HG02798 (cell line): ENCODE results near the gene STKLD1.

Experiments
- ATAC-seq: cut with Tn5 transposase; IDR thresholded peaks from one replicate; pipeline ENCODE4 v1.9.1; 2021; ENCODE audit warnings: mild to moderate bottlenecking; ENCODE audit not compliant: unreplicated experiment, poor library complexity

Gene STKLD1

GRCh38 chr9:133404454-133405002, 28.4 kb downstream of the STKLD1 start:
- no peak for ATAC-seq

- ATAC-seq = no peak
These were observed 29.6 kb downstream of the STKLD1 start for GRCh38 chr9:133405508-133406438.

DNA sequence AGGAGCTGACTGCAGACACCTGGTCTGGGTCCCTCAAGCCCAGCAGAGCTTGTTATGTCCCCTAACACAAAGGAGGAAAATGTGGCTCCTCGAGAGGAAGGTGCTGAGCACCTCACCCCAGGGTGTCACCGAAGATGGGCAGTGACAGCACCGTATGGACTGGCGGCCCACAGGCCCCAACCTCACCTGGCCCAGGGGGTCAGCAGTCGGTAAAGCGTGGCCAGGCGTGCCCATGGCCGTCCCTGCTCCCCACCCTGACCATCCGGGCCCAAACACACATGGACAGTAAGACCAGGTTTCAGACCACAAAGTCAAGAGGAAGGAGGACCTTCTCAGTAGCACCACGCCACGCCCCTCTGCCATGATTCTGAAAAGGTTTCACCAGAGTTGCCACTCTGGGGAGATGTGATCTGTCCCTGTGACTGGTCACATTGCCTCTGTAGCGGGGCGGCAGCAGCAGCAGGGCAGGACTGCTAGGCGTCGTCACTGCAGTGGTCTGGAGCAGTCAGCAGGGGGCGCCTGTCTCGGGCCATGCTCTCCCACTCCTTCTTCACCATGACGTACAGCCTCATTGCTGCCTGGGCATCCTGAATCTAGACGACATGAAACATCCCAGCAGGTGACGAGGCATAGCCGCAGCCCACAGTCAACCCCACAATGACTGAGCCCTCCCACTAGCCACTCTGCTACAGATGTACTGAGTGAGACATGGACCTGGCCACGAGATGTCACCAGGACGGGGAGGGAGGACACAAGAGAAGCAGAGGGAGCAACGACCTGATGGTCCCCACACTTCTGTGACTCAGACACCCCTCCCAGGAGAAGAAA, 30.5 kb downstream of the STKLD1 start:
- ATAC-seq = no peak

- no peak for ATAC-seq
These were observed 31.9 kb downstream of the STKLD1 start for GRCh38 chr9:133408042-133408441.

- ATAC-seq = no peak
These were observed 39.0 kb downstream of the STKLD1 start for GRCh38 chr9:133415170-133415569.

DNA sequence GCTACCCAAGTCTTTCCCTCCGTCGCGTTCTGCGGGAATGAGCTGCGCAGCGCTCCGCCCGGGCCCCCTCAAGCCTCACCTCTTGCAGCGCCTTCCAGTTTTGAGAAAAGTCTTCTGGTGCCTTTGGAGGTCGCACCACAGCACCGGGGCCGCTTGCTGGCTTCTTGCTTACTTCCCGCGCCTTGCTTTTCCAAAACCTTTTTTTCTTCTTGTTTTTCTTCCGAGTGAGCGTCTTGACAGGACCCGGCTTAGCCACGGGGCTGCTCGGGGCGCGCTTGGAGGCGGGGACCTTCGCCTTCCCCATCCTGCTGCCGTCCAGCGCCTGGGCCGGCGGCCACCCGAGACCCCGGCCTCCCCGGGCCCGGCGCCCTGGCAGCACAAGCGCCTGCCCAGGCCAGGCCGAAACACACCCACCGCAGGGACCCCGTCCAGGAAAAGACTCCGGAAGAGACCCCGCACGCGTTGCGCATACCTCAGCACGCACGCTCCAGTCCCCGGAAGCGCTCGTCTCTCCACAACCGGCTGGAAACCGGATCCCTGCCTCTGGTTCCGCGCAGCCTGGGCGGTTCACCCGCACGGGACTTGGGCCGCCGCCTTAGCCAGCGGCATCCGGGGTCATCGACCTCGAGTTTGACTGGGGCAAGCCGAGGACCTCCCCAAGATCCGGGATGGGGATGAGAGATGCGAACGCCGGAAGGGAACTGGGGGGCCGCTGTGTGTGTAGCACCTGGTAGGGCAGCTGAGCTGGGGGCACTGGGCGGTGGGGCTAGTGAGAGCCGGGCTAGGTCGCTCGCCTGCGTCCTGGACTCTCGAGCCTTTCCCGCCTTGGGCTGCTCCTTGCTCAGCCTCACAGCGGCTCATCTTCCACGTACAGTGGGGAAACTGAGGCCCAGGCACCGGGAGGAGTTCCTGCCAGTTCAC, 41.6 kb downstream of the STKLD1 start, which contains the start of gene REXO4:
TSS of gene REXO4 (minus strand) at position 470 of the 921 bp plus-strand sequence. CDS start at position 304, 166 bp downstream.
- peak; percentile 81 for ATAC-seq

- no peak for ATAC-seq
These were observed 42.8 kb downstream of the STKLD1 start for GRCh38 chr9:133419005-133419404.

DNA sequence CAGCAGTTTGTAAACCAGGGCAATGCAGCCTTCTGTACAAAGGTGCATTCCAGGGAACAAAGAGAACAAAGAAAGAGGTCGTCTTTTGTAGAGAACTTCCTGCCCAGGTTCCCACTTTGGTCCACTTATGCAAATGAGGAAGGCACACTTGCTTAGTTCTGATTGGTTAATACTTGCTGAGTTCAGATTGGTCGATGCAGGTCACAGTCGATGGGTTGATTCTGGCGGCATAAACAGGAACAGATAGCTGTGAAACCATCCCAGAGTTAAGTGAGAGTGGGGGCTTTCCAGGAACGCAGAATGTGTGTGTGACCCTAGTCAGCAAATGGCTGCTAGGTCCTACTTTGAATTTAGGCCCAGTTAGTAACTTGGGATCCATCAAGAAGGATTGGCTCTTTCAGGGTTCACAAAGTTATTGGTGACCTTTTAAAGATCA, 44.2 kb downstream of the STKLD1 start:
- no peak for ATAC-seq

DNA sequence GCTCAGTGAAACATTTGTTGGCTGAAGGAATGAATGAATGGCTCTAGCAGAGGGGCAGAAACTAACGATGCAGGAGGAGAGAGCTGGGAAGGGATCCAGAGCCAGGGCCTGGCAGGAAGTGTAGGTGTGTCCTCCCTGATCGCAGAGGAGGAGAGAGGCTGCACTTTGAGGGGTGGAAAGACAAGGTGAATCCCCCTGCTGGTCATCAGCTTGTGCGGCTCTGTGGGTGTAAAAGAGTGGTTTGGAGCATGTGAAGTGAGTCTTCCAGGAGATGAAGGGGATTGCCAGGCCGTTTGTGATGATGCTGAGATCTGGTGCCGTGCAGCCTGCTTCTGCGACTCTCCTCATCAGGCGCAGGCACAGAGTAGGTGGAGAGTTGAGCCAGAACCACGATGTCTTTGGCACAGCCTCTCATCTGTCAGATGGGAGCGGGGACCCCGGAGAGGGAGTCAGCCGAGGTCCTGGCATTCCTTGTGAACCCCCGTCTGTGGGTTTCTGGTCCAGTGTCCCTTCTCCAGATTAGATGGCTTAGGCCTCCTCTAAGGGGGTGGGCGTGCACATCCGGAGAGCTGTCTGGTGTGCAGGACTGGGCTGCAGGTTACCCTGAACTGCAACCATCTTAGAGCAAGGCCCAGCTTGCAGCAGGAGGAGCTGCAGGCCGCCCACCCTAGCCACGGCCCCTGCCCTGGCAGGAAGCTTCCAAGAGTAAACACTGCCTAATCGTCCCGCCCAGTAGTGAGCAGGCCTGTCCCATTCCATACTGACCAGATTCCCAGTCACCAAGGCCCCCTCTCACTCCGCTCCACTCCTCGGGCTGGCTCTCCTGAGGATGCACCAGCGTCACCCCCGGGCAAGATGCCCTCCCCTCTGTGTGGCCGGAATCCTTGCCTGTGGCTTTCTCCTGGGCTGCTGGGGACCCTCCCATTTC, 45.7 kb downstream of the STKLD1 start, which contains the start of gene ADAMTS13:
TSS of gene ADAMTS13 (plus strand) at position 753 of the 928 bp plus-strand sequence. CDS start at position 830, 77 bp downstream.
- peak; percentile 35 for ATAC-seq

DNA sequence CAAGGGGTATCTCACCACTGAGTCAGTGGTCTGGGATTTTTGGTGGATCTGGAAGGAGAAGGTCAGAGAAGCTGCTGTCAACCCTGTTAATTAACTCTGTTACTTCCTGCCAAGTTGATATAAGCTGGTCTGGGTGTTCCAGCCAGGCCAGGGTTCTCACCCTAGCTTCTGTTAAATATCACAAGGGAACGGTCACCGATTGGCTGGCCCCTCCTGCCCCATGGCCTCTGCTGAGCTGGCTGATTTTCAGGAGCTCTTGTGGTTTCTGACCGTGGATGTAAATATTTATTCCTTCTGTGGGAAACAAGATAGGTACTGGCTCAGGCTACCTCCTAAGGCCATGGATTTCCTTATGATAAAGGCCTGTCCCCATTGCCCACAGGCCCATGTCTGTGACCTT, 47.0 kb downstream of the STKLD1 start:
- ATAC-seq = no peak

DNA sequence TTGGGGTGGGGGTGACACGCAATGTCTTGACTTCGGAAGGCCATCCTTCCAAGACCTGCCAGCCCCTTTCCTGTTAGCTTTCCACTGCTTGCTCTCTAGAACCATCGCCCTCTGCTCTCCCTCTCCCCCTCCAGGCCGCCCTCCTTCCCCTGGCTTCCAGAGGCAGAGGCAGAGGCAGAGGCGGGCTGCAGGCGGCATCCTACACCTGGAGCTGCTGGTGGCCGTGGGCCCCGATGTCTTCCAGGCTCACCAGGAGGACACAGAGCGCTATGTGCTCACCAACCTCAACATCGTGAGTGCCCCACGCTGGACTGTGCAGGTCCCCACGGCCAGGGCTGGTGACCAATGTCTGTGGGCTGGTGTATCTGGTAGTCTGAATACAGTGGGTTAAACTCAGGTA, 48.0 kb downstream of the STKLD1 start:
- ATAC-seq = no peak

GRCh38 chr9:133425049-133425632, 49.0 kb downstream of the STKLD1 start:
- no peak for ATAC-seq

DNA sequence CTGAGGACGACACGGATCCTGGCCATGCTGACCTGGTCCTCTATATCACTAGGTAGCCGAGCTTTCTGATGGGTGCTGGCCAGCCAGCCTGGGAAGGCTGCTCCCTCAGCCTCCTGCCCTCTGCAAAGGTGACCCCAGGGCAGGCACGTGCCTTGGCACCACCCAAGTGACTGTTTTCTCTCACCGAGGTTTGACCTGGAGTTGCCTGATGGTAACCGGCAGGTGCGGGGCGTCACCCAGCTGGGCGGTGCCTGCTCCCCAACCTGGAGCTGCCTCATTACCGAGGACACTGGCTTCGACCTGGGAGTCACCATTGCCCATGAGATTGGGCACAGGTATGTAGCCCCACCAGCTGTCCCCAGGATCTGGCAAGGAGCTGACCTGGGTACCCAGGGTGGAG, 49.8 kb downstream of the STKLD1 start:
- no peak for ATAC-seq

GRCh38 chr9:133427658-133428348, 51.6 kb downstream of the STKLD1 start:
- no peak for ATAC-seq

GRCh38 chr9:133428617-133429101, 52.5 kb downstream of the STKLD1 start:
- ATAC-seq = no peak

DNA sequence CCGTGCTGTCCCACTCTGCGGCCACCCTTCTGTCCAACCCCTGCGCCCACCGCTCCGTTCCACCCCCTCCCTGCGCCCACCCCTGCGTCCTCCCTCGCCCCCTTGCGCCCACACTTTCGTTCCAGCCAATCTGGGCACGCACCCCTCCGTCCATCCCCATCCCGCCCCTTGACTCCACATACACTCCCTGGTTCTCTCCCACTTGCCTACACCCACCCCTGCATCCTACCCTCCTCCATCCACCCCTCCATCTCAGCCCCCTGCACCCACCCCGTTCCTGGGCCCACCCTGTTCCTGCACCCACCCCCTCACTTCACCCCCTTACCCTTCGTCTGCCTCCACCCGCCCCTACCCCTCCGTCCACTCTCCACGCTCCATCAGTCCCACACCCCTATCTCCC, 53.0 kb downstream of the STKLD1 start:
- ATAC-seq = no peak

- no peak for ATAC-seq
These were observed 53.5 kb downstream of the STKLD1 start for GRCh38 chr9:133429641-133430161.
